ENCODE results near the gene MMP11.

DNA sequence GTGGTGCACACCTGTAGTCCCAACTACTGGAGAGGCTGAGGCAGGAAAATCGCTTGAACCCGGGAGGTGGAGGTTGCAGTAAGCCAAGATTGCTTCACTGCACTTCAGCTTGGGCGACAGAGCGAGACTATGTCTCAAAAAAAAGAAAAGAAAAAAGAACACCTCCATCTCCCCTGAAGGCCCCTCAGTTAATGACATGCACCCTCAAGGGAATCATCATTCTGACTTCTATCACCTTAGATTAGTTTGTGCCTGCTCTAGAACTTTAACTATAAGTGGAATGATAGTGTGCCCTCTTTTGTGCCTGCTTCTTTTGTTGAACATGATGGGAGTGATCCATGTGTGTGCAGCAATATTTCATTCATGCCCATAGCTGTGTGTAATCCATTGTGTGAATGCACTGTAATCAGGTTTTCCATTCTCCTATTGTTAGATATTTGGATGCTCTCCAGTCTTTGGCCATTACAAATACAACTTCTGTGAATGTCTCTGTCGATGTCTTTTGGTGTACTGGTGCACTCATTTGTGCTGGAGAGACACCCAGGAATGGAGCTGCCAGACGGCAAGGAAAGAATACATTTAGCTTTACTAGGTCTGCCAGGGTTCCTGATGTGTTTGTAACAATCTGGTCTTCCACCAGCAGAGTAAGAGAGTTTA lies 17.5 kb upstream of the MMP11 start:
- no peak for TF ChIP-seq CTCF (IDR thresholded peaks at IDR 0.05)
- no peak for TF ChIP-seq POLR2A (IDR thresholded peaks at IDR 0.05)
